Mesodermal cell (in vitro differentiated cells): ENCODE results near the gene PDHB.

Experiments used
- H3K27ac ChIP-seq: 2 replicates; pipeline ENCODE4 v1.7.0; 2013; ENCODE audit warnings: mild to moderate bottlenecking, low read depth, low read length, moderate library complexity; ENCODE audit not compliant: severe bottlenecking
- H3K36me3 ChIP-seq: 2 replicates; pipeline ENCODE4 v1.7.1; 2013; ENCODE audit warnings: mild to moderate bottlenecking, low read length, moderate library complexity; ENCODE audit not compliant: control insufficient read depth, insufficient read depth
- H3K4me1 ChIP-seq: one replicate; pipeline ENCODE4 v1.7.1; 2013; ENCODE audit warnings: mild to moderate bottlenecking, low read length; ENCODE audit not compliant: insufficient read depth, control insufficient read depth, poor library complexity, severe bottlenecking
- H3K4me3 ChIP-seq: 2 replicates; pipeline ENCODE4 v1.7.0; 2013; ENCODE audit warnings: low read length, control low read depth, mild to moderate bottlenecking; ENCODE audit not compliant: insufficient read depth, poor library complexity, severe bottlenecking; ENCODE audit errors: extremely low read depth
- H3K9me3 ChIP-seq: 2 replicates; pipeline ENCODE4 v1.7.1; 2013; ENCODE audit warnings: mild to moderate bottlenecking, low read length, moderate library complexity; ENCODE audit not compliant: control insufficient read depth
- WGBS, 2 experiments: methylation state at CpG; one replicate each; pipeline ENCODE4 v1.1.5; 2013; ENCODE audit warnings: missing lambda C conversion rate in 2 of 2; ENCODE audit not compliant: insufficient coverage in 2 of 2; 5-methylcytosine and 5-hydroxymethylcytosine counted together

Gene PDHB

DNA sequence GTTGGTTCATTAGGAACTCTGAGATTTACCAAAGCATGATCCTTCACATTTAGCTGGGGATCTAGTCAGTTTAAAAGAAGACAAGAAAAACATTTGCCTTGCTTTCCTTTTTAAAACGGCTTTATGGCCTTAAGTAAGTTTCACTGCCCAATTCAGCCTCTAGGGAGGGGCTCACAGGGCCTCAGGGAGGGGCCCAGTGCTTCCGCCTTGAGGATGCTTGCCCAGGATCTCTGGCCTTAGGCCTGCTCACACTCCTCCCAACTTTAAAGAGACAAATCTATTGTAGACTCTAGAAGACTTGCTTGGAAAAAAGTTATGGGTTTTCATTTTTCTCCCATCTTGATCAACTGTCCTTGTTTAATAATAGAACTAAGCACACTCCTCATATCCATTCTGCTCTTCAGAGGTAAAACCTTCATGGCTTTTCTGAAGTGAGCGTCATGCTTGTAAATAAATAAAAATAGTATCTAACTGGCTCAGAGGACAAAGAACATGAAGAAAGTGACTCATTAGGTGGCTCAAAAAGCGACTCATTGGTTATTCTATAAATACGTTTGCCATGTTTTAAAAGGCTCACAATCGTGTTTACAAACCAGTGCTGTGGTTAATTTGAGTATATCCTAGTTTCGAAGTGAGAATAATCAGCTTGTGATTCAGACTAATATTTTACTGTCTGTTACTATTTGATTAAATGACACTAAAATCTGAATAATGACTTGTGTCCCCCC, 13.7 kb downstream of the PDHB start:
- Histone ChIP-seq H3K27ac (peak overlapping the region; percentile 3), H3K4me1 (peaks cover 17% of the 10 kb centered on the region), H3K4me3 (no peak overlapping the region), H3K36me3 (peaks cover 49% of the 10 kb centered on the region), H3K9me3 (no peaks in the 10 kb centered on the region)
- WGBS, 2 experiments: 89 to 93% methylated on average over 3 to 5 of the region's 7 CpGs

GRCh38 chr3:58418227-58418626, 15.4 kb downstream of the PDHB start:
- WGBS, 2 experiments: 92 to 93% methylated on average over 3 to 6 of the region's 6 CpGs
- no peak overlapping the region for H3K4me3 ChIP-seq
- peaks cover 23% of the 10 kb centered on the region for H3K4me1 ChIP-seq

DNA sequence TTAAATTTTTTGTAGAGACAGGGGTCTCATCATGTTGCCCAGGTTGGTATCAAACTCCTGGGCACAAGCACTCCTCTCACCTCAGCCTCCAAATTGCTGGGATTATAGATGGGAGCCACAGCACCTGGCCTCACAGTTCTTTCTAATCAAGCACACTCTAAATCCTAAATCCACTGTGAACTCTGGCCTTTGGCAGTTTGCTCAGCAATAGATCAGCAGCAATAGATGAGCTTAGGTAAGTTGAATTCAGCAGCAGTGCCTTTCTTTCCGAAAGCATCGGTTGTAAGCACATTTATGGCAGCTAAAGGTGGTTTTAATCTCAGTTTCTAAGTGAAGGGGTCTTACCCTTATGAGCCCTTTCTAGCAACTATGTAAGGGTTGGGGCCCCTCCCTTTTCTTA, 16.6 kb downstream of the PDHB start:
- Histone ChIP-seq H3K27ac (no peak overlapping the region), H3K9me3 (no peaks in the 10 kb centered on the region), H3K4me1 (peaks cover 23% of the 10 kb centered on the region), H3K4me3 (no peak overlapping the region), H3K36me3 (peaks cover 24% of the 10 kb centered on the region)
- no CpG with 5 or more reads among the region's 2 CpGs for WGBS, 2 experiments

More at GRCh38 chr3:58418227-58418626, 15.4 kb downstream of the PDHB start:
- Histone ChIP-seq H3K27ac (no peak overlapping the region), H3K36me3 (peaks cover 32% of the 10 kb centered on the region), H3K9me3 (no peaks in the 10 kb centered on the region)

DNA sequence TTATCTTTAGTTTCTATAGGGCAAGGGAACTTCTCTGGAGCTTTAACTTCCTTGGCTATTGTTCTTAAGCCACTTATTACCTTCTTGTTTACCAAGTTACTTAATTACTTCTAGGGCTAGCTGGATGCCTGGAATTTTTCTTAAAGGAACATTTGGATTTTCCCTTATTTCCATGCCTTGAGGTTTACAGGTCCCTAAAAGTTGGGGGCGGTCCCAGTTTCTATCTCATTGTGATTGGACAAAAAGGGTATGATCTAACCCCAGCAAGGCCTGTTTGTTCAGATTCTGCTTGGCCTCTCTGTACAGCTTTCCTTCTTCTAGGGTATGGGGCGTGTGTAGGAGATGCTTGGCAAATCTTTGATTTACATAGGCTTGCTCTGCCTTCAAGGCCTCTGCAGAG, 17.4 kb downstream of the PDHB start:
- H3K4me1 ChIP-seq: peaks cover 23% of the 10 kb centered on the region

GRCh38 chr3:58414538-58415197, 19.0 kb downstream of the PDHB start:
- H3K9me3 ChIP-seq: no peaks in the 10 kb centered on the region
- H3K27ac ChIP-seq: peak overlapping the region; percentile 64
- H3K4me1 ChIP-seq: peaks cover 15% of the 10 kb centered on the region
- no peak overlapping the region for H3K4me3 ChIP-seq
- H3K36me3 ChIP-seq: peaks cover 21% of the 10 kb centered on the region

More for the DNA sequence above, 17.4 kb downstream of the PDHB start:
- Histone ChIP-seq H3K9me3 (no peaks in the 10 kb centered on the region), H3K4me3 (no peak overlapping the region), H3K27ac (peak overlapping the region; percentile 60), H3K36me3 (peaks cover 23% of the 10 kb centered on the region)
- 100% methylated on average over 2 of the region's 2 CpGs; no CpG with 5 or more reads in 1 of the 2 experiments for WGBS, 2 experiments

DNA sequence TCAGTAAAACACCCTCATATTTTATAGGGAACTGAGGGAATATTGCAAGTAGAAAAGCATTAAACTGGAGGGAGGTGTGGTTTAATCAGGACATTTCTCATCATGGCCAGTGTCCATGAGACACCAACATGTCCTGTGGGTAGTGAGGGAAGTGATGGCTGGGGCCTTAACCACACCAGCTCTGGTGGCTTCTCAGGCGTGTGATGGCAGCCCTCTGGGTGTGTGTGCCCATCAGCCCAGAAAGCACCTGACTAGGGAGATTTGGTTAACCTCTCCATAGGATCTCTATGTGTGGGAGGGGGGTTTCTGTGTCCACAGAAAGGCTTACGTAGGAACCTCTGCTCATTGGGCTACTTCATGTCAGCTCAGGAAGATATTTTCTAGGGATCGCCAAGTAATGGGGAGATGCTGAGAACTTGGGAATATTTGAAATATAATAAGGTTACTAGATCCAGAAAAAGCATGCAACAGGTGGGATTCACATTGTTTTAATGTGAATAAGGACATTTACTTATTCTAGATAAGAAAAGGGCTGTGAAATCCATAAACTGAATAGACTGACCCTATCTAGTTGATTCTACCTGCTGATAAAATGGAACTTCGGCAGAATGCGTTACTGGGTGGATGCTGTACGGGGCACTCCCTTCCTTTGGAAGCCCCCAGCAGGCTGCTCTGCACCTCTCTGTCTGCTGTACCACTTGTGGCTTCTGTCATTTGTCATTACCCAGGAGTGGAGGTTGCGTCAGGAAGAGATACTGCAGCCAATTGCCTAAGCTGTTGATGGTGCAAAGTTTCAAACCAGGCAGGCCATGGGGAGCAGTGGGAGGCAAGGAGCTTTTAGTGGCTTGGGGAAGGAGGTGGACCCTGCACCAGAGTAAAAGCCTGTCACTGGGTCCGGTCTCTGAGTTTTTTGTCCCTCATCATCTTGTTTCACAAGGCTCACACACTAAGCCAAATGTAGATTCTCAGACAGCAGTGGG, 21.5 kb downstream of the PDHB start:
- Histone ChIP-seq H3K4me1 (peaks cover 14% of the 10 kb centered on the region), H3K36me3 (peaks cover 27% of the 10 kb centered on the region)
- WGBS, 2 experiments: 89 to 99% methylated on average over 4 to 7 of the region's 8 CpGs

GRCh38 chr3:58411036-58411435, 22.6 kb downstream of the PDHB start:
- peaks cover 27% of the 10 kb centered on the region for H3K36me3 ChIP-seq
- H3K4me1 ChIP-seq: peaks cover 13% of the 10 kb centered on the region
- H3K4me3 ChIP-seq: no peak overlapping the region
- H3K27ac ChIP-seq: no peak overlapping the region
- H3K9me3 ChIP-seq: no peaks in the 10 kb centered on the region
- 98 to 100% methylated on average over 1 to 3 of the region's 3 CpGs for WGBS, 2 experiments

More for the DNA sequence above, 21.5 kb downstream of the PDHB start:
- Histone ChIP-seq H3K4me3 (no peak overlapping the region), H3K27ac (no peak overlapping the region), H3K9me3 (no peaks in the 10 kb centered on the region)

DNA sequence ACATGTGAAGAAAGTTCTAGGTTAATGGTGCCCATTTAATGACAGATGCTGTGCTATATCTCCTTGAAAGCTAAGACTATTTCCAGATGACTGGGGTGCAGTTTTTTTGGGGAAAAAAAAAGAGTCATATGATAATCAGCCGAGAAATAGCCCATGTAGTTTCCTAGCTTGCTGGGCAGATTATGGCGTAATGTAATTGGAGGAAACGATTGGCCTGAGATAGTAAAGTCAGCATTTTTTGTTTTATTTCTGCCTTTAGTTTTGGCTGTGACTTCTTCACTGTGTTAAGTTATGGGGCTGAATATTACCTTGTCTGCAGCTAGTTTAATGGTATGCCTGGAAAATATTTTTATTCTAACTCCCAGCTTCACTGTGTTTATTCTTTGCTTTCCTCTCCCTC, 24.0 kb downstream of the PDHB start:
- peaks cover 6% of the 10 kb centered on the region for H3K4me1 ChIP-seq
- peaks cover 27% of the 10 kb centered on the region for H3K36me3 ChIP-seq
- no peak overlapping the region for H3K4me3 ChIP-seq
- H3K27ac ChIP-seq: no peak overlapping the region
- WGBS, 2 experiments: 93 to 94% methylated on average over 3 of the region's 3 CpGs
- H3K9me3 ChIP-seq: no peaks in the 10 kb centered on the region

DNA sequence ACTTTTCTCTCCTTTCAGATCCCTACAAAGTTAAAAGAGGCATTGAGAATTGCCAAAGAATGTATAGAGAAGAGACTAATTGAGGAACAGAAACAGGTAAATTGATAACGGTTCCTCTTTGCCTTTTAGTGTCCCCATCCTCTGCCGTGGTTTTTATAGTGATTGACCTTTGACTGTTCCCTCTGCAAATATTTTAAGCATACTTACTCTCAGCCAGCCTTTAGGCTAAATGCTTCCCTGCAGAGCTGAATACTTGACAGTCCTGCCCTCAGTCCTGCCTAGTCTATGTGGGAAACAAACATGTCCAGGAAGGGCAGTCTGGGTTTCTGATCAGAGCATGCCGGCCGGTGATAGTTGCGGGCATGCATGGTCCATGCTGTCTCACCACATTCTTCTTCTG, 24.7 kb downstream of the PDHB start:
- Histone ChIP-seq H3K27ac (no peak overlapping the region), H3K36me3 (peaks cover 29% of the 10 kb centered on the region), H3K4me1 (peaks cover 8% of the 10 kb centered on the region), H3K4me3 (no peak overlapping the region), H3K9me3 (no peaks in the 10 kb centered on the region)
- 93 to 100% methylated on average over 3 of the region's 5 CpGs for WGBS, 2 experiments

DNA sequence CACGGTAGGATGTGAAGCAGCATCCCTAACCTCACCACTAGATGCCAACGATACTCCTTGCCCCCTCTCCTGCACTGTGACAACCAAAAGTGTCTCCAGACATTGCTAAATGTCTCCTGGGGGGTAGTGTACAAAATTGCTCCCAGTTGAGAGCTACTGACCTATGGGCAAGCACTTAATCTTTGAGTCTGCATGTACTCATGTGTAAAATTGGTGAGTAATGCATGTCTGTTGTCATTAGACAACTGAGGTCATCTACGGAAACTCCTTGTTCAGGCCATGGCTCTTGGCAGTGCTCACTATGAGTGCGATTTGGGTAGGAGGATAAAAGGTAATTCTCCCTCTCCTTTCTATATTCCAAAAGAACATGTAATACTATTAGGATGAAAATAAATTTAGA, 29.2 kb downstream of the PDHB start:
- peaks cover 6% of the 10 kb centered on the region for H3K4me1 ChIP-seq
- H3K9me3 ChIP-seq: no peaks in the 10 kb centered on the region
- H3K36me3 ChIP-seq: peaks cover 32% of the 10 kb centered on the region
- H3K27ac ChIP-seq: no peak overlapping the region
- H3K4me3 ChIP-seq: no peak overlapping the region
- no CpG with 5 or more reads among the region's 4 CpGs for WGBS, 2 experiments
